SH-SY5Y (cell line): ENCODE results near the gene ANGPTL3.

Source experiments
- GATA2 ChIP-seq: IDR thresholded peaks from 2 replicates; pipeline ENCODE4 v1.6.1; 2011; ENCODE audit warnings: mild to moderate bottlenecking, low read depth, low read length
- GATA3 ChIP-seq: IDR thresholded peaks from 2 replicates; pipeline ENCODE4 v1.6.1; 2011; ENCODE audit warnings: low read depth, mild to moderate bottlenecking, low read length, moderate library complexity

The ANGPTL3 gene, protein sequence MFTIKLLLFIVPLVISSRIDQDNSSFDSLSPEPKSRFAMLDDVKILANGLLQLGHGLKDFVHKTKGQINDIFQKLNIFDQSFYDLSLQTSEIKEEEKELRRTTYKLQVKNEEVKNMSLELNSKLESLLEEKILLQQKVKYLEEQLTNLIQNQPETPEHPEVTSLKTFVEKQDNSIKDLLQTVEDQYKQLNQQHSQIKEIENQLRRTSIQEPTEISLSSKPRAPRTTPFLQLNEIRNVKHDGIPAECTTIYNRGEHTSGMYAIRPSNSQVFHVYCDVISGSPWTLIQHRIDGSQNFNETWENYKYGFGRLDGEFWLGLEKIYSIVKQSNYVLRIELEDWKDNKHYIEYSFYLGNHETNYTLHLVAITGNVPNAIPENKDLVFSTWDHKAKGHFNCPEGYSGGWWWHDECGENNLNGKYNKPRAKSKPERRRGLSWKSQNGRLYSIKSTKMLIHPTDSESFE

DNA sequence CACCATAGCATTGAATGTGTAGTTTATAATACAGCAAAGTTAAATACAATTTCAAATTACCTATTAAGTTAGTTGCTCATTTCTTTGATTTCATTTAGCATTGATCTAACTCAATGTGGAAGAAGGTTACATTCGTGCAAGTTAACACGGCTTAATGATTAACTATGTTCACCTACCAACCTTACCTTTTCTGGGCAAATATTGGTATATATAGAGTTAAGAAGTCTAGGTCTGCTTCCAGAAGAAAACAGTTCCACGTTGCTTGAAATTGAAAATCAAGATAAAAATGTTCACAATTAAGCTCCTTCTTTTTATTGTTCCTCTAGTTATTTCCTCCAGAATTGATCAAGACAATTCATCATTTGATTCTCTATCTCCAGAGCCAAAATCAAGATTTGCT is at the start of gene ANGPTL3:
ANGPTL3 (plus strand) TSS at position 240 of the 400 bp plus-strand sequence; CDS start at position 287, 47 bp downstream.
- TF ChIP-seq GATA2 (no peak), GATA3 (no peak)

DNA sequence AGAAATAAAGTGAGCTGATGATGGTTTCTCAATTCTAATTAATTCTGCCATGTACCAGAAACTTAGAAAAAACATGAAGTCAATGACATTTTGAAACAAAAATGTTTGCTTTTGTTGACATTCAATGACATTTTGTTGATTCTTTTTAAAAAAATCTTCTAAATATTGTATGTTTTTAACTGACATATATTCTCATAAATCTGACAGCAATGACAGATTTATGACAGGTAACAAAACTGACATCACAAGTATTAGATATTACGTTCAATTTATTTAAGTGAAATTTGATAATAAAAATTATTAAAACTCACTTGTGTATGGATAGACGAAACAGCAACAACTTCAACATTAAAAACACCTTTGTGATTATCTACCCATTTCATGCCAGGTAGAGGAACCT is 36.0 kb upstream of the ANGPTL3 start:
- TF ChIP-seq GATA2 (no peak), GATA3 (no peak)

DNA sequence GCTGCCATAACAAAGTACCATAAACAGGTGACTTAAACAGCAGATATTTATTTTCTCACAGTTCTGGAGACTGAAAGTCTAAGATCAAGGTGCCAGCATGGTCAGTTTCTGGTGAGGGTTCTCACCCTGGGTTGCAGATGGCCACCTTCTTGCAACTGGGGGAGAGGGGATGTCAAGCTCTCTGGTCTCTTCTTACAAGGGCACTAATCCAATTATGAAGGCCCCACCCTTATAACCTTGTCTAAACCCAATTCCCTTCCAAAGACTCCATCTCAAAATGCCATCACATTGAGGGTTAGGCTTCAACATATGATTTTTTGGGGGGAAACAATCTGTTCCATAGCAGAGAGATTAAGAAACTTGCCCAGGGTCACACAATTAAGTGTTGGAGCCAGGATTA is 24.8 kb upstream of the ANGPTL3 start:
- TF ChIP-seq GATA2: no peak
- no peak for TF ChIP-seq GATA3

DNA sequence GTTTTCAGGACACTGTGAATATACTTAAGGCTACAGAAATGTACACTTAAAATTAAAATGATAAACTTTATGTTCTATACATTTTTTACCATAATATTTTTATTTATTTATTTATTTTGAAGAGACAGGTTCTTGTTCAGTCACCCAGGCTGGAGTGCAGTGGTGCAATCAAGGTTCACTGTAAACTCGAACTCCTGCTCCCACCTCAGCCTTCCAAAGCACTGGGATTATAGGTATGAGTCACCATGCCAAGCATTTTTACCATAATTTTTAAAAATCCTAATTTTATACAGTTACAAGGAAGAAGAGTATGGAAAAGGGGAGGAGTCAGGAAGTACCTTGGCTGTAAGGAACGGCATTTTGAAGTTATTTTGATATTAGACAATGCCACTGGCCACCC is 23.6 kb upstream of the ANGPTL3 start:
- TF ChIP-seq GATA3: no peak
- TF ChIP-seq GATA2: no peak

DNA sequence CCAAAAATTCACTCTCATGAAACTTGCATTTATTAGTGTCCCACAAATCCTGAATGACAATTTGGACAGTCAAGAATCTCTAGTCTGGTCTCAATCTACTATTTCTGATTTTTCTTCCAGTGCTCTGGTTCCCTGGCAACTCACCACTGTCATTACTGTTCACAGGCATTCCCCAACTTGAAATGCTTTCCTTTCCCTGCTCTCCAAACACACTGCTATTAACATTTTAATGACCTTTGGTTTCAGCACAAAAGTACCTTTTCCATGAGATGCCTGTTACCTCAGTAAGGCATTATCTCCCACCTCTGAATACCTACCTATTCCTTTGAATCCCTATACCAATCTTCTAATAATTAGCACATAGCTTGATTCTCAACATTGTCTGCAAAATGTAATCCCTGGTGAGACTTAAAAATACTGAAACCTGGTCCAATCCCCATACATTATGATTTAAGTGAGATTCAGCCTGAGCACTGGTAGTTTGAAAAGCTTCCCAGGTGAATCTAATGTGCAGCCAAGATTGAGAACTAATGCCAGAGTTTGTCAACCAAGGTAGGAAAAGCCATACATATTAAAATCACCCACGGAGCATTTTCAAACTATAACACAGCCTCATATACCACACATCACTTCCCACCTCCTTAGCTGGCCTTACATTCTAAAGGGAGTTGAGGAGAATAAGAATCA is 11.7 kb upstream of the ANGPTL3 start:
- TF ChIP-seq GATA3 (no peak), GATA2 (no peak)

DNA sequence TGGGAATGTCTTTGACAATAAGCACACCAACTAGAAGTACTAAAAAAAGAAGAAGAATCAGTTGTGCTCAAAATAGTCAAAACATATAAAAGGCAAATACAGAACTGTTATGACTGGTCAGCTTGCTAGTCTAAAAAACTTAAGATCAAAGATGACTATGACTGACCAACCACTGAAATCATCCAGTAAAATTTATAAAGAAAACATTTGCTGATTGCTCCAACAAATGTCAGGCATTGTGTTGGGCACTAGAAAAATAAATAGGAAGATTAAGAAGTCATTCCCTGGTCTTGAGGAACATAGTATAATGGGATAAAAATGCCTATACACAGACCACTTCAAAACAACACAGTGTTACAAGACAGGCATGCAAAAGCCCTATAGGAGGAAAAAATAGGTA is 9.3 kb upstream of the ANGPTL3 start:
- TF ChIP-seq GATA3 (no peak), GATA2 (no peak)

DNA sequence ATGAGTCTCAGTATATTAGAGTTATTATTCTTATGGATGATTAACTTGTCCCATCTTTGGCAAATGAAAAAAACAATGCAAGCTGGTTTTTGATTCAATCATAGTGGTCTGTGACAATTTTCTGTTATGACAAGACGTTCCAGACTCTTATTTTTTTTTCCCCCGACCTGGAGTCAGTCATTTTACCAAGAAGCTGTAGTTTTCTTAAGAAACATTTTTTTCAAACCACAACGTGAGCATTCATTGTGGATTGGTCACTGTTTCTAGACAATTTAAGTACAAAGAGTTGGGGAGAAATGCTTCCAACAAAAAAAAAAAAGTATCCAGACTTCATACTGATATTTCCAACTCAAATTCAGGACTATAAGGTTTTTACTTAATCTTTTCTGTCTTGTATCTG is 8.0 kb upstream of the ANGPTL3 start:
- TF ChIP-seq GATA2 (no peak), GATA3 (no peak)

DNA sequence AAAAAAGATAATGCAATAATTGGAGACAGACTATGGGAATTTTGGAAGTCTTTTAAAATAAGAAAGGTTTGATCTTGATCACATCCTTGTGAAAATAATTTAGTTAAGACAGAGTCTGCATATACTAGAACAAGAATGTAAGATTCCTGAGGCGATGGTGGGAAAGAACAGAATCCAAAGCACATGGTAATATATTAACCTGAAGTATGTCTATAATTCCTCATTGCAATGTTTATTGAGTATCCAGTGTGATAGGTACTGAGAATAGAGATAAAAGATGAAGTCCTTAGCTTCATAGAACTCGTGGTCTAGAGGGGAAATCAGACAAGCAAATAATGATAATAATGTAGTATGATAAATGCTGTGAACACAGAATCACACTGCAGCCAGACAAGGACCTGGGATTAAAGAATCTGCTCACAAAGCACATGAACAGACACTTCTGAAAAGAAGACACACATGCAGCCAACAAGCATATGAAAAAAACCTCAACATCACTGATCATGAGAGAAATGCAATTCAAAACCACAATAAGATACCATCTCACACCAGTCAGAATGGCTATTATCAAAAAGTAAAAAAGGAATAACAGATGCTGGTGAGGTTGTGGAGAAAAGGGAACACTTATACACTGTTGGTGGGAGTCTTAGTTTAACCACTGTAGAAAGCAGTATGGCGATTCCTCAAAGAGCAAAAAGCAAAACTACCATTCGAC is 6.9 kb upstream of the ANGPTL3 start:
- TF ChIP-seq GATA3 (no peak), GATA2 (no peak)

DNA sequence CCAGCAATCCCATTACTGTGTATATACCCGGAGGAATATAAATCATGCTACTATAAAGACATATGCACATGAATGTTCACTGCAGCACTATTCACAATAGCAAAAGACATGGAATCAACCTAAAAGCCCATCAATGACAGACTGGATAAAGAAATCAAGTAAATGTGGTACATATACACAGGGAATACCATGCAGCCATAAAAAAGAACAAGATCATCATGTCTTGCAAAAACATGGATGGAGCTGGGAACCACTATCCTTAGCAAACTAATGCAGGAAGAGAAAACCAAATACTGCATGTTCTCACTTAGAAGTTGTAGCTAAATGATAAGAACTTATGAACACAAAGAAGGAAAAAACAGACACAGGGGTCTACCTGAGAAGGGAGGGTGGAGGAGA is 6.4 kb upstream of the ANGPTL3 start:
- TF ChIP-seq GATA2: no peak

DNA sequence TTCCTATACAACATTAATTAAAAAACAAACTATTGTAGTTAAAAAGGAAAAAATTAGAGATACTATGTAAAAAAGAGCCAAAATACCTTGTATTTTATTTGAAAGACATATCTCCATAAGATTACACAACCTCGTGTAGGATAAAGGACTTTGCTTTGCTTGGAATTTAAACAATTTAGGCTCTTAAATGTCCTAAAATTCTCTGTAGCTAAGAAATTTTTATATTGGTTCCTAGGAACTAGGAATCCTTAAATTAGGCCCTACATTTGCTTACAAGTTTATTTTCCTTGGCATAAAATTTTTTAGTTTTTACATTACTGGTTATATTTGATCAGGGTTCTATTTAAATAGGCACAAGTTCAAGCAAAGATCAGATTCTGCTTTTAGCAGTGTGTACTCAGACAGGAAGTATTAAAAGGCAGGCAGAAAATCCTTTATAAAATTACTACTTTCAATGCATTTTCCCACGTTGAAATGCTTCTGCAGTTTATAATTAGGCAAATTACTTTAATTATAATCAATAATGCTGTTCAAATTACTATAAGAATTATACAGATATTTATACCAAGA is 3.4 kb upstream of the ANGPTL3 start:
- TF ChIP-seq GATA3 (no peak), GATA2 (no peak)

DNA sequence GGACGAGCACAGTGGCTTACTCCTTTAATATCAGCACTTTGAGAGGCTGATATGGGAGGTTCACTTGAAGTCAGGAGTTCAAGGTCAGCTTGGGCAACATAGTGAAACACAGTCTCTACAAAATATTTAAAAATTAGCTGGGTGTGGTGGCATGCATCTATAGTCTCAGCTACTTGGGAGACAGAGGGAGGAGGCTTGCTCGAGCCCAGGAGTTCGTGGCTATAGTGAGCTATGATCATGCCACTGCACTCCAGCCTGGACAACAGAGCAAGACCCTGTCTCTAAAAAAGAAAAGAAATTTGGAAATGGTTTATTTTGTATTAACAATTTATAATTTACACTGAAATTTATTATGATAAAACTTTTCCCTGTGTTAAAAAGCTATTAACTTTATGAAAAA is 1.7 kb upstream of the ANGPTL3 start:
- no peak for TF ChIP-seq GATA2
- no peak for TF ChIP-seq GATA3

DNA sequence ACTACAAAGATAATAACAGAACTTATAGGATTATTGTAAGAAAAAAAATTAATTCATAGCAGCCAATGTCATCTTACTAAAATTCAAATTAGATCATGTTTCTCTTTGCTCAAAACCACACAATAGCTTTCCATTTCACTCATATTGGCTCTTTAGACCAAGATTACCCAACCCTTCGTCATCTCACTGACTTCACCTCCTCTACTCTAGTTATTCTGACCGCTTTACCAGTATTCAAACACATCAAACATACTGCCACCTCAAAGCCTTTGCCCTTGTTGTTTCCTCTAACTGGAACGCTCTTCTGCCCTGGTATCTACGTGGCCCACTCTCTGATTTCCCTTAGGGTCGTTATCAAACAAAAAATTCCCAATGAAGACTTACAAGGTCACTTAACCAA is 1.7 kb downstream of the ANGPTL3 start:
- TF ChIP-seq GATA2: no peak
- TF ChIP-seq GATA3: no peak

DNA sequence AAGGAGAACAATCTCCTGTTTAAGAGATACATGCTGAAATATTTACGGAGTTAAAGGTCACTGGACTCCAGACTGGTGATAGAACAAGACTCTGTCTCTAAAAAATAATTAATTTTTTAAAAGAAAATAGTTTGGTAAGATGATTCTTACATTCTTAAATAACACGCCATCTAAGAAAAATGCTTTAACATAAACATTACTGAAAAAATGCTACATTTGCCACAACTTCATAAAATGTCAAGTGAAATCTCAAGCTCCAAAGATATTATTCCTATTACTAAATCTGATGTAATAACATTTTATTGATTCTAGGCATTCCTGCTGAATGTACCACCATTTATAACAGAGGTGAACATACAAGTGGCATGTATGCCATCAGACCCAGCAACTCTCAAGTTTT is 4.1 kb downstream of the ANGPTL3 start:
- TF ChIP-seq GATA2 (no peak), GATA3 (no peak)

DNA sequence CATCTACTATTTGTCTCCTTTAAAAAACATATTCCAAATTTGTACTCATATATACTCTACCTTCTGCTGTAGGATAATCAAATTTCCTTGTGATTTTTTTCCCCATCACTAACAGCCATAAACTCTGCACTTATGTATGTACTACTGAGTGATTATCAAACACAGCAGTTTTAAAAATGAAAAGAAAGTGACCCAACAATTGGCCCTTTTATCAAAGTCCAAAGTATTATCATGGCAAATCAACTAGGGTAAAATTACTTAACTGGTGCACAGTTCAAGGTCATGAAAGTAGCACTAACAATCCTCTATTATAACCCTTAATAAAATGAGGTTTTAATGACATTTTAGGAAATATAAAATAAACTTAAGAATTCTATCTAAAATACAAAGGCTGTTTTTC is 11.6 kb downstream of the ANGPTL3 start:
- TF ChIP-seq GATA3 (no peak), GATA2 (no peak)
